Osteocyte (in vitro differentiated cells): ENCODE data around the gene RALGPS1. TPM values are rescaled to one million over a fixed set of nuclear protein-coding genes. Genes with fewer than 3 reads are reported as not detected.

Source experiments
- DNase-seq: peaks from one replicate; pipeline ENCODE4 v3.0.0; 2021; ENCODE audit warnings: mixed read lengths; ENCODE audit not compliant: unreplicated experiment; ENCODE audit errors: extremely low spot score
- H3K27ac Mint-ChIP-seq: one replicate; pipeline ENCODE4 v1.8.0; 2021; ENCODE audit warnings: mild to moderate bottlenecking, mixed read lengths; ENCODE audit not compliant: unreplicated experiment
- H3K27me3 Mint-ChIP-seq: one replicate; pipeline ENCODE4 v1.8.0; 2021; ENCODE audit warnings: mixed read lengths; ENCODE audit not compliant: unreplicated experiment
- H3K36me3 Mint-ChIP-seq: one replicate; pipeline ENCODE4 v1.8.0; 2021; ENCODE audit warnings: mixed read lengths; ENCODE audit not compliant: unreplicated experiment
- H3K4me1 Mint-ChIP-seq: one replicate; pipeline ENCODE4 v1.8.0; 2021; ENCODE audit warnings: mixed read lengths; ENCODE audit not compliant: unreplicated experiment
- H3K4me3 Mint-ChIP-seq: one replicate; pipeline ENCODE4 v1.8.0; 2021; ENCODE audit warnings: mild to moderate bottlenecking, moderate library complexity, mixed read lengths; ENCODE audit not compliant: unreplicated experiment
- H3K9me3 Mint-ChIP-seq: one replicate; pipeline ENCODE4 v1.8.0; 2021; ENCODE audit warnings: mixed read lengths; ENCODE audit not compliant: unreplicated experiment
- total RNA-seq: library from RNA; stranded (reverse); gene quantifications from 2 replicates; pipeline ENCODE4 v1.2.1, GENCODE V29; 2021
- TF ChIP-seq, protein P1 (sequence below): fragments of 200-600 bp; sonication (generic); IDR thresholded peaks from 2 replicates; pipeline ENCODE4 v1.5.0; 2021; ENCODE audit warnings: antibody characterized with exemption, mild to moderate bottlenecking, moderate library complexity

Gene RALGPS1
- total RNA-seq, 1 donor from 2014 or later = 9.9 TPM

DNA sequence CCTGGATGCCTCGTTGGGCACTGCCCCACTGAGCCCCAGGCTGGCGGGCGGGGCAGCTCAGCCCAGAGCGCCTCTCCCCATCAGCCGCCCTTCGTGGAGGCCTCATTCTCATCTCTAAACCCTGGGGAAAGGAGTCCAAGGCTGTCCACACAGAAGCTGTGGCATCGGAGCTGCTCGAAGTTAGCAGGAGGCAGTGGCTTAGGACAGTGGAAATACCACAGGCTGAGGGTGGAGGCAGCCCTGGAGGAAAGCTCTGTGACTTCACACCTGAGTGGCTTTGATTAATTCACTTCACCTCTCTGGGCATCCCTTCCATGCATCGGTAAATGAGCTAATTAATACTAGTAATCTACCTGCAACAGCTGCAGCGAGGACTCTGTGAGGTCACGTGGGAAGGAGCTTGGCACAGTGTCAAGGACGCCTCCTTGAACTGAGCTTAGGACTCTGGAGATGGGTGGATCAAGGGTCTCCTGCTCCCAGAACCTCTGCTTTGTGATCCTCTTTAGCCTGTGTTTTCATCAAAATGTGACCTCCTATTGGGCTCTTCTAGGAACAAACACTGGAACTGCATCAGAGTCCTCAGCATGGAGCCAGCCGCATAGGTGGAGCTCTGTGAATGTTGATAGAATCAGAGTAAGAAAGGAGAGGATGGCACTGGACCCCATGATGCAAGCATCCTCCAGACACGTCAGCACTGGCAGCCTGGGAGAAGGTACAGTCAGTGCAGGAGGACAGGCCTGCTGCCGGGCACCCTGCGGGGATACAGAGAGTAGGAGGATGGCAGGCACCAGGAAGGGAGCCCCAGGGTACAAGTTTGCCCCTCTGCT is 208.7 kb downstream of the RALGPS1 start:
- DNase-seq = no peak
- H3K4me3 Mint-ChIP-seq = peak overlapping the region; percentile 92
- peaks cover 2% of the 10 kb centered on the region for H3K36me3 Mint-ChIP-seq
- TF ChIP-seq, protein P1, sequence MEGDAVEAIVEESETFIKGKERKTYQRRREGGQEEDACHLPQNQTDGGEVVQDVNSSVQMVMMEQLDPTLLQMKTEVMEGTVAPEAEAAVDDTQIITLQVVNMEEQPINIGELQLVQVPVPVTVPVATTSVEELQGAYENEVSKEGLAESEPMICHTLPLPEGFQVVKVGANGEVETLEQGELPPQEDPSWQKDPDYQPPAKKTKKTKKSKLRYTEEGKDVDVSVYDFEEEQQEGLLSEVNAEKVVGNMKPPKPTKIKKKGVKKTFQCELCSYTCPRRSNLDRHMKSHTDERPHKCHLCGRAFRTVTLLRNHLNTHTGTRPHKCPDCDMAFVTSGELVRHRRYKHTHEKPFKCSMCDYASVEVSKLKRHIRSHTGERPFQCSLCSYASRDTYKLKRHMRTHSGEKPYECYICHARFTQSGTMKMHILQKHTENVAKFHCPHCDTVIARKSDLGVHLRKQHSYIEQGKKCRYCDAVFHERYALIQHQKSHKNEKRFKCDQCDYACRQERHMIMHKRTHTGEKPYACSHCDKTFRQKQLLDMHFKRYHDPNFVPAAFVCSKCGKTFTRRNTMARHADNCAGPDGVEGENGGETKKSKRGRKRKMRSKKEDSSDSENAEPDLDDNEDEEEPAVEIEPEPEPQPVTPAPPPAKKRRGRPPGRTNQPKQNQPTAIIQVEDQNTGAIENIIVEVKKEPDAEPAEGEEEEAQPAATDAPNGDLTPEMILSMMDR = no peak
- peak overlapping the region; percentile 96 for H3K27ac Mint-ChIP-seq
- no peaks in the 10 kb centered on the region for H3K9me3 Mint-ChIP-seq
- no peaks in the 10 kb centered on the region for H3K27me3 Mint-ChIP-seq
- peaks cover 42% of the 10 kb centered on the region for H3K4me1 Mint-ChIP-seq

DNA sequence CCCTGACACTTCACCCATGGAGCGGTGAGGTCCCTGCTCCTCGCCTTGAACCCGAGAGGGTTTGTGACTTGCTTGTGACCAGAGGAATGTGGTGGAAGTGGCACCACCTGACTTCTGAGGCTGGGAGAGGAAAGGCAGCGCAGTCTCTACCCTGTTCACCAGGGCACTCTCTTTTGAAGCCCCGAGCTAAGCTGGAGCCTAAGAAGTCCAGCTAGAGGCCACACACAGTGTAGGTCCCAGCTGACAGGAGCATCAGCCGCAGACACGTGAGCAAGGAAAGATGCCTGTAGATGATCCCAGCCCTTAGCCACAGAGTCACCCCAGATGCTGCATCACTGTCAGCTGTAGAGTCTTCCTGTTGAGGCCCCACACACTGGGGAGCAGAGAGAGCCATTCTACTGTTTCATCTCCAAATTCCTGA is 209.5 kb downstream of the RALGPS1 start:
- Mint-ChIP-seq H3K4me3 (no peak overlapping the region), H3K4me1 (peaks cover 42% of the 10 kb centered on the region), H3K9me3 (no peaks in the 10 kb centered on the region), H3K27me3 (no peaks in the 10 kb centered on the region), H3K27ac (no peak overlapping the region), H3K36me3 (peaks cover 2% of the 10 kb centered on the region)
- TF ChIP-seq, protein P1 = no peak
- DNase-seq = no peak

GRCh38 chr9:127124792-127125191 is 210.2 kb downstream of the RALGPS1 start:
- no peak for DNase-seq
- no peaks in the 10 kb centered on the region for H3K9me3 Mint-ChIP-seq
- TF ChIP-seq, protein P1 = no peak
- H3K4me3 Mint-ChIP-seq = no peak overlapping the region
- H3K4me1 Mint-ChIP-seq = peaks cover 42% of the 10 kb centered on the region
- H3K36me3 Mint-ChIP-seq = peaks cover 2% of the 10 kb centered on the region
- H3K27ac Mint-ChIP-seq = no peak overlapping the region
- H3K27me3 Mint-ChIP-seq = no peaks in the 10 kb centered on the region

GRCh38 chr9:127126971-127127370 is 212.4 kb downstream of the RALGPS1 start:
- no peak overlapping the region for H3K27ac Mint-ChIP-seq
- TF ChIP-seq, protein P1 = no peak
- H3K4me3 Mint-ChIP-seq = no peak overlapping the region
- peaks cover 39% of the 10 kb centered on the region for H3K4me1 Mint-ChIP-seq
- no peaks in the 10 kb centered on the region for H3K9me3 Mint-ChIP-seq
- DNase-seq = no peak
- H3K36me3 Mint-ChIP-seq = no peaks in the 10 kb centered on the region
- no peaks in the 10 kb centered on the region for H3K27me3 Mint-ChIP-seq

GRCh38 chr9:127128341-127129072 is 213.9 kb downstream of the RALGPS1 start:
- Mint-ChIP-seq H3K27me3 (no peaks in the 10 kb centered on the region), H3K4me3 (no peak overlapping the region), H3K9me3 (no peaks in the 10 kb centered on the region), H3K4me1 (peaks cover 41% of the 10 kb centered on the region), H3K36me3 (no peaks in the 10 kb centered on the region), H3K27ac (no peak overlapping the region)
- TF ChIP-seq, protein P1 = no peak
- DNase-seq = no peak
